Stimulated activated CD8-positive, alpha-beta memory T cell treated with anti-CD3 and anti-CD28 coated beads, Interleukin-4, amount 100 ng/mL, for 4 hours (primary cell): ENCODE results near the gene DDIAS.
"Not testable (repeated sequence)": the region's sequence is repeated elsewhere in the genome, so short reads cannot be mapped to it uniquely, and the experiment has no call there.

Experiments used
- DNase-seq, 2 donors: peaks; one replicate each; pipeline ENCODE4 v3.0.0-alpha.2; 2020; ENCODE audit warnings: low read depth in 2 of 2, low spot score in 1 of 2

The DDIAS gene, protein sequence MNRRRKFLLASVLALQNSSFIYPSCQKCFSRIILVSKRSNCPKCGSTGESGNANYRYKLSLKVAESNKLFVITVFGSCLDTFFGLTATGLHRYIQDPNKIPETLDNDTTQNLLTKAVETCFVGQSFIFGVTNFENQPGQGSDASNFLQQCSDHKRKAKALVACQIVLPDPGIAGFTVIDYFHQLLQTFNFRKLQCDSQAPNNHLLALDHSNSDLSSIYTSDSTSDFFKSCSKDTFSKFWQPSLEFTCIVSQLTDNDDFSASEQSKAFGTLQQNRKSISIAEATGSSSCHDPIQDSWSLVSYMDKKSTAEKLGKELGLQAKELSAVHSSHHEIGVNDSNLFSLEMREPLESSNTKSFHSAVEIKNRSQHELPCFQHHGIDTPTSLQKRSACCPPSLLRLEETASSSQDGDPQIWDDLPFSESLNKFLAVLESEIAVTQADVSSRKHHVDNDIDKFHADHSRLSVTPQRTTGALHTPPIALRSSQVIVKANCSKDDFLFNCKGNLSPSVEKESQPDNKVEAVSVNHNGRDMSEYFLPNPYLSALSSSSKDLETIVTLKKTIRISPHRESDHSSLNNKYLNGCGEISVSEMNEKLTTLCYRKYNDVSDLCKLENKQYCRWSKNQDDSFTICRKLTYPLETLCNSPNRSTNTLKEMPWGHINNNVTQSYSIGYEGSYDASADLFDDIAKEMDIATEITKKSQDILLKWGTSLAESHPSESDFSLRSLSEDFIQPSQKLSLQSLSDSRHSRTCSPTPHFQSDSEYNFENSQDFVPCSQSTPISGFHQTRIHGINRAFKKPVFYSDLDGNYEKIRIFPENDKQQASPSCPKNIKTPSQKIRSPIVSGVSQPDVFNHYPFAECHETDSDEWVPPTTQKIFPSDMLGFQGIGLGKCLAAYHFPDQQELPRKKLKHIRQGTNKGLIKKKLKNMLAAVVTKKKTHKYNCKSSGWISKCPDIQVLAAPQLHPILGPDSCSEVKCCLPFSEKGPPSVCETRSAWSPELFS

DNA sequence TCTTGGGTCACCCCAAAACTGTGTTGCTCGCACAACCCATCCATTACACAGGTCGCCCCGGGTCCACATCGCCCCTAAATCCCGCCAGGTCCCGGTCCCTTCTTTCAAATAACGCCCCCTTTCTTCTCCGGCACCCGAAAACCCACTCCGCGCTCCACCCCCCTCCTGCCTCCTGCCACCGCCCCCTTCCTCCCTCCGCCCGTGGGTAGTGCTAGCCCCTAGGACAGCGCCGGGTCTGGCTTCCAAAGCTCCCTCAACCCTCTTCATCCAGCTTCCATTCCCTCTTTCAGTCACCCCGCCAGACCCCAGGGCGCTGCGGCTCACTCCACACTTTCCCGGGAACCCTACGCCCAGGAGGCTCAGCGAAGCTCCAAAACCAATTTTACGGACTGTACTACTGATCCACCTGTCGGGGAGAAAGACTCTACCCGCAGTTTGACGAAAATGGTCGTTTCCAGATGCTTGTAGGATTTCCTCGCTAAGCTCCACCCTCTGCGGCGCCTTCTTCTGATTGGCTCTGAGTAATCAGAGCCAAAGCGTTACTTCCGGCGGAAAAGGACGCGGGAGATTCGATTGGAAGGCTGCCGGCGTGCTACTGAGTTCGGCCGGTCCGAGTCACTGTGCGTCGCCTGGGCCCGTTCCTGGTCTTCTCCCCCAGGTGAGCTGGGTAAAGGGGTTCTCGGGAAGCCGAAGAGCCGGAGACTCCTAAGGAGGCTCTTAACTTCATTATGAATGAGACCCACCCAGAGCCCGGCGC lies at the start of gene DDIAS:
DDIAS (plus strand) TSS at position 572 of the 757 bp plus-strand sequence. CDS start 13,003 bp downstream, outside the sequence.
- DNase-seq, result peak; percentile 85 to 86

DNA sequence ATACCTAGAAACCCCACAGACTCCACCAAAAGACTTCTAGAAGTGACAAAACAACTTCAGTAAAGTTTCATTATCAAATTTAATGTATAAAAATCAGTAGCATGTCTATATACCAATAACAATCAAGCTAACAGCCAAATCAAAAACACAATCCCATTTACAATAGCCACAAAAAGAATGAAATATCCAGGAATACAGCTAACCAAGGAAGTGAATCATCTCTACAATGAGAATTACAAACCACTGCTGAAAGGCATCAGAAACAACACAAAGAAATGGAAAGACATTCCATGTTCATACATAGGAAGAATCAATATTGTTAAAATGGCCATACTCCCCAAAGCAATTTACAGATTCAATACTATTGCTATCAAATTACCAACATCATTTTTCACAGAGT lies 47.3 kb upstream of the DDIAS start:
- no peak for DNase-seq

DNA sequence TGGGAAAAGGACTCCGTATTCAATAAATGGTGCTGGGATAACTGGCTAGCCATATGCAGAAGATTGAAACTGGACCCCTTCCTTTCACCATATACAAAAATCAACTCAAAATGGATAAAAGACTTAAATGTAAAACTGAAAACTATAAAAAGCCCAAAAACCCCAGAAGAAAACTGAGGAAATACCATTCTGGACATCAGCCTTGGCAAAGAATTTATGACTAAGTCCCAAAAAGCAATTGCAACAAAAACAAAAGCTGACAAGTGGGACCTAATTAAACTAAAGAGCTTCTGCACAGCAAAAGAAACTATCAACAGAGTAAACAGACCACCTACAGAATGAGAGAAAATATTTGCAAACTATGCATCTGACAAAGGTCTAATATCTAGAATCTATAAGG lies 46.6 kb upstream of the DDIAS start:
- not testable (repeated sequence) for DNase-seq

DNA sequence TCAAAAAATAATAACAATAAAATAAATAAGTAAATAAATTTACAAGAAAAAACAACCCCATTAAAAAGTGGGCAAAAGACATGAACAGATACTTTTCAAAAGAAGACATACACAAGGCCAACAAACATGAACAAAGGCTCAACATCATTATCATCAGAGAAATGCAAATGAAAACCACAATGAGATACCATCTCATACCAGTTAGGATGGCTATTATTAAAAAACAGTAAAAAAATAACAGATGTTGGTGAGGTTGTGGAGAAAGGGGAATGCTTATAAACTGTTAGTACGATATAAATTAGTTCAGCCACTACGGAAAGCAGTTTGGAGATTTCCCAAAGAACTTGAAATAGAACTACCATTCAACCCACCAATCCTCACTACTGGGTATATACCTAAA lies 45.9 kb upstream of the DDIAS start:
- DNase-seq, result no peak

DNA sequence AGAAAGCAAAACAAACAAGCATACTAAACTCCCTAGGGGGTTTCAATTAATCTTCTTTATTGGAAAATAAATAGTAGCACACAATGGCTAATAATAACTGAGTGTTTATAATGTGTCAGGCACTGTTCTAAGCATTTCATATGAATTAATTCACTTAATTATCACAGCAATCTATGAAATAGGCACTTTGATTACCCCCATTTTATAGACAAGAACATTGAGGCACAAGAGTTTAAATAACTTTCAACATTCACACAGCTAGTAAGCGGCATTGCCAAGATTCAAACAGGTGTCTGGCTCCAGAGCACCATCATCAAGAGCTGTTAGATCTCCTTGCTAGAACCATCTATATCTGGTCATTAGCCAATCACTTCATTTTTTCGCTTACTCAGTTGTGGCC lies 44.4 kb upstream of the DDIAS start:
- no peak for DNase-seq

DNA sequence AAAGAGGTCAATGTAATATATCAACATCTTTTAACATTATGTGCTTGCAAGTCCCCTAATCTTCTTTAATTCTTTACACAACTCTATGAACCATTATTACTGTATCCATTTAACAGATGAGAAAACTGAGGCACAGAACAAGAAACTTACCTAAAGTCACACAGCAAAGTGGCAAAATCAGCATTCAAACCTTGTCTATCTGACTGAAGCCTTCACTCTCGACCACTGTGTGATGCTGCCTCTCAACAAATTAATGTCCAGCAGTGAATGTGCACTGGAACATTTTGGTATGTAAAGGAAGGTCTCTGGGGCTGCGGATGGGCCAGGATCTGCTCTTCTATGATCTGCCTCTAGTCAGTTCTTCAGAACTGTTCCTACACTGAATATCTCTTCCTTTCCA lies 43.4 kb upstream of the DDIAS start:
- DNase-seq, result no peak

DNA sequence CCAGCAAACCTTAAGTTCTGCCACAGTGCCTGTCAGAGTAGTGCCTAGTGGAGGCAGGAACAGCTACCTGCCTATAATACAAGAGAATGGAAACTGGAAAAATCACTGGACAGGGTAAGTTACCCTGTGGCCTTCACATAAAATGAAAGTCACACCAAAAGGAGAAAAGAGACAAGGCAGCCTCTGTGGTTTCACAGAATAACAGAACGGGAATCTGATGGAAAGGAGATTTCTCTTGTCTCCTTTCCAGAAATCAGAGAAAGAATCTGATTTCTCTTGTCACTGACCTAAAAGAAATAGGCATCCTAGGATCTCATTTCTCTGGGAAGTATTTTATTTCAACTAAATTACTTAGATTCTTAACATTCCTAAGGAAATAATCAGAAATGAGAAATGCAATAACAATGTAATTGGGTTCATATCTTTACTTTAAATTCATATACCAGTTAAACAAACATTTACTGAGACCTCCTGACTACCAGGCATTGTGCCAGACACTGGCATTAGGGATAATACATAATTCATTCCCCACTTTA lies 42.9 kb upstream of the DDIAS start:
- DNase-seq, result no peak

DNA sequence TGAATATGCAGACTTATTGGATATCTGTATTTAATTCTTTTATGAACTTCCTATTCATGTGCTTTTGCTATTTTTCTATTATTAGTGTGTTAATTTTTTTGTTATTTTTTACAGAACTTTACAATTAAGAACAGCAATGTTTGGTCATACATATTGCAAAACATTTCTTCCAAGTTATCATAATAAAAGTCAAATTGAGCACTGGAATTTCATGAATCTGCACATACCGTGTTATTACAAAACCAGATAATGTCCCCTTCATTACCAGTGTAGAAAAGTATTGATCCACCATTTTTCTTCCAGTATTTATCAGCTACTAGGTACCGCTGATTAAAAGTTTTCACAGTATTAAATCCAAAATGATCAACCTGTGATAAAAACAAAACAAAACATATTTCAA lies 41.8 kb upstream of the DDIAS start:
- DNase-seq, result no peak

DNA sequence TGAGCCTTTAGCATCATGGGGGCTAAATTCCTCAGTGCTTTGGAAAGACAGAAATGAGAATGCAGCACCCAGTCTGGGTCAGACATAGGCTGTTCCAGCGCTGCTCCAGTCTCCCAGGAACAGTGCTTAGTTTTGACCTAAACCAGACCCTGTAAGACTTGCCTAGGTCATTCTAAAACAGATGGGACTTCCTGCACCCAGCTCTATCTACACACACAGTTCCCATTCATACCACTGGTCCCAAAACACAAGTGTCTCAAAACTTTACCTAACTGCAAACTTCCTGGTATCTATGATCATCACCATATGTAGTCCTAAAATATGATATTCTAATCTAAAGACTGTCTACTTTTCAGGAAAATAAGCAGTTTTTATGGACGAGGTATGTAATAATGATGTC lies 39.2 kb upstream of the DDIAS start:
- DNase-seq, result no peak

DNA sequence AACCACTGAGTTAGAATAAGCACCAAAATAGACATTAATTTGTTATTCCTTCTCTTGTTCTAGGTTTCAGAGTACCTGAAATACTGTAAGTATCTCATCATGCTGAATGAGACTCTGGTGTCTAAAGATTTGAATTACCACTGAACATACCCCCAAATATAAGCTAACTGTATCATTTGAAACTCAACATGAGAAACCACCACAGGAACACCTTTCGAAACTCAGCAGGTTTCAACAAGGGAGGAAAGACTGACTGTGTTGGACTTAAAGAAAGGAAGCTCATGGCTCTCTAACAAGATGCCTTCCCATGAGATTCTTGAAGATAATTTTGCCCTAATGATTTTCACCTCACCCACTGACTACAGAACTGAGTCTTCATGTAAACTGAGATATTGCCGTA lies 38.3 kb upstream of the DDIAS start:
- no peak for DNase-seq

DNA sequence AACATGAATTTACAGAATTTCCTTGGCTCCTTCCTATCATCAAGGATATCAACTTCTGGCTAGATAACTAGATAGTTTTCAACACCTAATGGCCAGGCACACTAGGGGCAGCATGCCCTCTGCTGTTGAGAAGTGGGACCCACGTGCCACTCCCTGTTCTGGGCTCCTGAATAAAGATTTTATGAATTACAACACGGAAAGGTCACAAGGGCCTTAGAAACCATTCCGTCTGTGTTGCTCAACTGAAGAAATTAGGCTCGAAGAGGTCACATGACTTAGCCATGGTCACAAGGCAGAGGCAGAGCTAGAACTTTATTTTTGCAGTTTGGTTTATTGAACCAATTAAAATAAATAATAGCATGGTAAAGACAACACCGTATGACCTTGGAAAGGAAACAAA lies 37.3 kb upstream of the DDIAS start:
- DNase-seq, result no peak

DNA sequence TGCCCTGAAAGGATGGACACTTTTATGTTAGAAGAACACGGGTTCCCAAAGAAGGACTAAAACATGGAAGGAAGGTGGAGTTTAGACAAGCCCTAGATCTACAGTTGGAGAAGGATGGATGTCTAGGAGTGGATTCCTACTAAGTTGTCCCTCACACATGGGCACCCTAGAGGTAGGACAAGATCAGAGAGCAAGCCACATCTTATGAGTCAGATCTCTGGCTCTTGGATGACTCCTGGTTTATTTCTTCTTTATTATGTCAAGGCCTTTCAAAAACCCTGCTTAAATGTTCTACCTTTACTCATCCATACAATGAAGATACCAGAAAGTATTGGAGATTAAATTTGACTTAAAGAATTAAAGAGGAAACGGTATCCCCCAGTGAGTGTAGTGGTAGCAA lies 35.7 kb upstream of the DDIAS start:
- no peak for DNase-seq

DNA sequence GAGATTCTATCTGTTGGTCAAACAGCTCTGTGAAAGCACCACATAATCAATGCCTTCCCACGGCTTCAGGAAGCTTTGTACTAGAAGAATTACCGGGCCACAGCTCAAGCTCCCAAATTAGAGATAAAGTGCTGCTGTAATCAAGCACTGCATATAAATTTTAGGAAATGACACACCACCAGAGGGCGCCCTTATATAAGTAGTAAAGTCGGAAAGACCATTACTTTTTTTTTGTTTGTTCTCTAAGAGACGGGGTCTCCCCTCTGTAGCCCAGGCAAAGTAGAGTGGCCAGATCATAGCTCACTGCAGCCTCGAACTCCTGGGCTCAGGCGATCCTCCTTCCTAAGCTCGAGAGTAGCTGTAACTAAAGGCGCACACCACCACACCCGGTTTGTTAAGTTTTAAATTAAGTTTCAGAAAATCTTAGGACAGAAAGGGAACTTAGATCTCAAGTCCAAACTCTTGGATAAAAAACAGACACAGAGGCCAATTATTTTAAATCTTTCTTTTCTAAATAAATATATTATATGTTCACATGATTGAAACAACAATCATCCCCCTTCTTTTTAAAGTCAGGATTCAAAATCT lies 33.9 kb upstream of the DDIAS start:
- DNase-seq, result peak; percentile 30 to 62

DNA sequence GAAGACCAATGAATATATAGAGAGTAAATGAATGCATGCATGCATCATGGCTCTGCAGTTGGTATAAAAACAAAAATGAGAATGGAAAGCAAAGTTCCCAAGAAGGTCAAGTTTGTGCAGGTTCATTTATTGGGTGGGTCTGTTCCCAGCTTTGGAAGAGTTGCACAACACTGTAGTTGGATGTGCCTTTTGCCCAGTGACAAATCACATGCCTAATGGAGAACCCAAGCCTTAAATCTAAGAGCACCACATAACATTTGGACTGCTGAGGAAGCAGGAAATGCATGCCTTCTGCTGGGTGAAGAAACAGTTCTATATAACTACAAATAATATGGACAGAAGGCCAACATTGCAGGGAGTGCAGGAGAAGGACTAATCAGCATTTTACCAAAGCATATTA lies 31.9 kb upstream of the DDIAS start:
- DNase-seq, result no peak

DNA sequence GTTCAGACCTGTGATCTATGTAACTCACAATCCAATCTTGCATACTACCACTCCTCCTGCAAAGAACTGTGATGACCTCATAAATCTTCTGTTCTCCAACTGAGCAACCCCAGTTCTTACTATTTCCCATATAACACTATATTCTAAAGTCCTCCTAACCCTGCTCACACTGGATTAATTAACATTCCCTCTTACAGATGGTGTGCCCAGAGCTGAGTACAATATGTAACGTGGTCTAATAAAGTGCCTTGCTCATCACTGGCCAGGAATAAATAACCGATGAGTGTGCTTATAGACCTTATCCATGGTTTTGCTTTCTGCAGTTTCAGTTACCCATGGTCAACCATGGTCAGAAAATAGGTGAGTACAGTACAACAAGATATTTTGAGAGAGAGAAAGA lies 29.9 kb upstream of the DDIAS start:
- no peak for DNase-seq

DNA sequence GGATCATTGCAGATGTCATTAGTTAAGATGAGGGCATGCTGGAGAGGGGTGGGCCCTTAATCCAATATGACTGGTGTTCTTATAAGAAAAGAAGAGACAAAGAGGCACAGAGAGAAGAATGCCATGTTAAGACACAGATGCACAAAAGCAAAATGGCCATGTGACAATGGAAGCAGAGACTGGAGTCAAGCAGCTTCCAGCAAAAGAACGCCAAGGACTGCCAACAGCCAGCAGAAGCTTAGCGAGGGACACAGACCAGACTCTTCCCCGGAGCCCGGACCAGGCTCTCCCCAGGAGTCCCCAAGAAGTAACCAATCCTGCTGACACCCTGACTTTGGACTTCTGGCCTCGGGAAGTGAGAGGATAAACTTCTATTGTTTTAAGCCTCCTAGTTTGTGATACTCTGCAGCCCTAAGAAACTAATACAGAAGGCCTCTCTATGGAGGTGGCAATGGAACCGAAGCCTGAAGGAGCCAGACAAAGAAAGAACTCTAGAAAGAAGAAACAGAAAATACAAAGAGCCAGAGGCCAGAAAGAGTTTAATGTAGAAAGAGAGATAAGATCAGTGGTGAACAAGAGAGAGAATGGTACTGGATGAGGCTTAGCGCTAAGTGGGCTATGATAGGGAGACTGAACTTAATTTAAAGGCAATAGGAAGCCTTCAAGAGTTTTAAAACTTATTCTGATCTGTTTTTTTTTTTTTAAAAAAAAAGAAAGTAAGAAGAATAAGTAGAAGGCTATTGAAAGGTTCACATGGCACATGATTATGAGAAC lies 29.0 kb upstream of the DDIAS start:
- DNase-seq, result no peak

DNA sequence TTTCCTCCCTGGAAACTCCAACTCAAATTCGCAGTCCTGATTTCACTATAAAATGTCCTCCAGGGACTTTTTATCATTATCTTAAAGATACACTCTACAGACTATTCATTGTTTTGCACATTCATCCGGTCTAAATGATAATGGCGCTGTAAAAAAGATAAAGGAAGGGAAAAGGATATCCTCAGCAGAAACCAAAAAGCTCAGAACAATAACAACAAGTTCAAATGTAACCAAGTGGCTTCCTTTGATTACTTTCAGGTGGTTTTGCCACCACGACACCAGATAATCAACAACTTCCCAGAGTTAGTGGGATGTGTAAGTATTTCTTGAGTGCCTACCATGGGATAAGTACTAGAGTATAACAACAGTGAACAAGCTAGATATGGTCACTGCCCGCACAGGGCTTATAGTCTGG lies 27.6 kb upstream of the DDIAS start:
- DNase-seq, result no peak

DNA sequence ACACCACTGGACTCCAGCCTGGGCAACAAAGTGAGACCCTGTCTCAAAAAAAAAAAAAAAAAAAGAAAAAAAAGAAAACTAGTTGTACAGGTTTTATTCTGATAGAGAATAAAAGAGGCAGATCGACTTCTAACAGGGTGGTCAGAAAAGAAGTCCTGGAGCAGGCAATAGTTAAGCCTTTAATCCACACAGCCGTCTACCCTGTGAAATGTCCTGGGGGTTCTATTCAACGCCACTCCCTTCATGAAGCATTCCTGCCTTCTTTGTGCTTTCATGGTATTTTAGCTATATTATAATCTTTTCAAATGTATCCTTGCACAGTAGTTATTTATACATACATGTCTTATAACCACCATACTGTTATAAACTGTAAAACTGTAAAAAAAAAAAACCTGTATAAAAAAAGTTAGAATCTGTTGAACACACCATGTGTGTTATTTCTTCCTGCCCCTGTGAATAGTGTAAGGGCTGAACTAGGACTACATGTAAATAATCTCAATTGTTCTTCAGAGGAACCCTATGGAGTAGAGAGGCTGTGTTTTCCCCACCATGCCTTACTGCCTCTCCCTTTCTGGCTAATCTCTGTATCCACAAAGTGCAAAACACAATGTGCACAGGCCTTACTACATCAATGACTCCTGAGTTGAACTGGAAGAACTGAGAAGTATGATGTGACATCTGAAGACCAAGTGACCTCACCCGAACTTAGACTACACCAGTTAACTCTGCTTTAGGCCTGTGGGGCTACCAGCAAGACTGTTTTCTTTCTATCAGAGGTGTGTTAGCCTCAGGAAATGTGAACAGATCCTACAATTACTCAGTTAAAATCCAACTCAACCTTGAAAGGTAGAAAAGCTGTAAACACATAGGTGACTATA lies 26.7 kb upstream of the DDIAS start:
- no peak for DNase-seq

DNA sequence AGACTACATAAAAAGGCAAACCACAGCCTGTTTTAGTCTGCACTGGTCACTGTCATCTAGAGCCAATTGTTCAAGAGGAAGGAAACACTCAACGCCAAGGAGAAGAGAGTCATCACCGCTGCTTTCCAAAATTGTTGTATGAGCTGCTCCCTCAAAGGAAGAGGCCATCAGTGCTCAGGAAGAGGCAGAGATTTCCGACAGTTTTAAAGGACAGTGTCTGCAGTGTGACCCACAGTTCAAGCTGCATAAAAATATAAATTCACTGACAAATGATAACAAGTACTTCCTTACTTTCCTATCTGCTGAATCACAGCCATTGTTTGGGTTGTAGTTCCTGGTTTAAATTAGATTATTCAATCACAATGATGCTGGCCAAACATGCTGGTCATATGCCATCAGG lies 17.7 kb upstream of the DDIAS start:
- no peak for DNase-seq
